Colonic mucosa (tissue), 4 donors: ENCODE measurements around the gene CA5B. TPM values are rescaled to one million over a fixed set of nuclear protein-coding genes. Genes with fewer than 3 reads are reported as not detected.

Experiments used
- DNase-seq: peaks from one replicate; pipeline ENCODE4 v3.0.0-alpha.2; 2020
- H3K27ac ChIP-seq: fragments of 200-600 bp; one replicate; pipeline ENCODE4 v1.8.0; 2021
- H3K27me3 ChIP-seq: fragments of 200-600 bp; one replicate; pipeline ENCODE4 v1.8.0; 2021
- H3K36me3 ChIP-seq: fragments of 200-600 bp; one replicate; pipeline ENCODE4 v1.8.0; 2021
- H3K4me1 ChIP-seq: fragments of 200-600 bp; one replicate; pipeline ENCODE4 v1.8.0; 2021; ENCODE audit warnings: mild to moderate bottlenecking
- H3K4me3 ChIP-seq: fragments of 200-600 bp; one replicate; pipeline ENCODE4 v1.8.0; 2021
- H3K9ac ChIP-seq, 2 donors: one replicate each; pipeline ENCODE4 v1.7.0; 2013; ENCODE audit warnings: control low read depth in 2 of 2, low read depth in 2 of 2, low read length in 2 of 2
- H3K9me3 ChIP-seq: fragments of 200-600 bp; one replicate; pipeline ENCODE4 v1.8.0; 2021
- intact Hi-C: fragments of 100-400 bp; cut with DNase I; formaldehyde crosslinking; loops from one replicate; pipeline ENCODE4 v1.14.1; 2022
- total RNA-seq, 2 donors: library from RNA; stranded (reverse); fragmentation: NEBNext Ultra II Directional in 1 of 2; extraction: Animal tissue kit (Norgen Biotek cat#: 25700) in 1 of 2; gene quantifications; one replicate each; pipeline ENCODE4 v1.2.1, GENCODE V29; 2021
- TF ChIP-seq, protein P1 (sequence below): fragments of 200-600 bp; IDR thresholded peaks from one replicate; pipeline ENCODE4 v1.8.0; 2022; ENCODE audit warnings: antibody characterized with exemption, mild to moderate bottlenecking
- donor health status: healthy.
- donor health status: DM: no; HTN: no; CAD: no.
- donor health status: DM: no; HTN: no; CAD: no.

The CA5B gene
- total RNA-seq, 2 donors from 2014 or later = 5.2 to 5.7 TPM

DNA sequence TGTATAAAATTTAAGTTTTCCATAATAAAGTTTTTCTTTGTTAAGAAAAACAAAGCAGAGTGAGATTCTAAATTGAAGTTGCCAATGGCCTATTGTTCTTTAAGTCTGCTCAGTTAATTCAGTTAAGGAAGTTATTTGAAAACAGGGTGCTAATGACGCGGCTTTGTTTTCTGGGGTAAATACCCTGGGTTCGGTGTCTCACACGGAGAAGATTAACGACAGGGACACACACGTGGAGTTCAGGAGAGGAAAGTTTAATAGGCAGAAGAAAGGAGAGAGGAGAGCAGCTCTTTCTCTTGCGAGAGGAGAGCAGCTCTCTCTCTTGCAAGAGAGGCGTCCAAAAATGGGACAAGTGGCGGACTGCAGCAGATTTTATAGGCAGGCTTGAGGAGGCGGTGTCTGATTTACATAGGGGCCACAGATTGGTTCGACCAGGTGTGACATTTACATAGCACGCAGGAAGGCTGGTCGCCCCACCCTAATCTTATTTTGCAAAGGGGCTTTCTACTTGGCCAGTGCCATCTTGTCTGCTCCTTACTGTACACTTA, 9.6 kb downstream of the CA5B start:
- no peaks in the 10 kb centered on the region for H3K4me1 ChIP-seq
- intact Hi-C loops = no loop called here
- no peak overlapping the region for H3K4me3 ChIP-seq
- no peak overlapping the region for H3K9ac ChIP-seq
- DNase-seq = no peak
- TF ChIP-seq, protein P1, sequence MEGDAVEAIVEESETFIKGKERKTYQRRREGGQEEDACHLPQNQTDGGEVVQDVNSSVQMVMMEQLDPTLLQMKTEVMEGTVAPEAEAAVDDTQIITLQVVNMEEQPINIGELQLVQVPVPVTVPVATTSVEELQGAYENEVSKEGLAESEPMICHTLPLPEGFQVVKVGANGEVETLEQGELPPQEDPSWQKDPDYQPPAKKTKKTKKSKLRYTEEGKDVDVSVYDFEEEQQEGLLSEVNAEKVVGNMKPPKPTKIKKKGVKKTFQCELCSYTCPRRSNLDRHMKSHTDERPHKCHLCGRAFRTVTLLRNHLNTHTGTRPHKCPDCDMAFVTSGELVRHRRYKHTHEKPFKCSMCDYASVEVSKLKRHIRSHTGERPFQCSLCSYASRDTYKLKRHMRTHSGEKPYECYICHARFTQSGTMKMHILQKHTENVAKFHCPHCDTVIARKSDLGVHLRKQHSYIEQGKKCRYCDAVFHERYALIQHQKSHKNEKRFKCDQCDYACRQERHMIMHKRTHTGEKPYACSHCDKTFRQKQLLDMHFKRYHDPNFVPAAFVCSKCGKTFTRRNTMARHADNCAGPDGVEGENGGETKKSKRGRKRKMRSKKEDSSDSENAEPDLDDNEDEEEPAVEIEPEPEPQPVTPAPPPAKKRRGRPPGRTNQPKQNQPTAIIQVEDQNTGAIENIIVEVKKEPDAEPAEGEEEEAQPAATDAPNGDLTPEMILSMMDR = no peak
- no peaks in the 10 kb centered on the region for H3K9me3 ChIP-seq
- H3K27ac ChIP-seq = no peak overlapping the region
- H3K27me3 ChIP-seq = no peaks in the 10 kb centered on the region
- no peaks in the 10 kb centered on the region for H3K36me3 ChIP-seq

DNA sequence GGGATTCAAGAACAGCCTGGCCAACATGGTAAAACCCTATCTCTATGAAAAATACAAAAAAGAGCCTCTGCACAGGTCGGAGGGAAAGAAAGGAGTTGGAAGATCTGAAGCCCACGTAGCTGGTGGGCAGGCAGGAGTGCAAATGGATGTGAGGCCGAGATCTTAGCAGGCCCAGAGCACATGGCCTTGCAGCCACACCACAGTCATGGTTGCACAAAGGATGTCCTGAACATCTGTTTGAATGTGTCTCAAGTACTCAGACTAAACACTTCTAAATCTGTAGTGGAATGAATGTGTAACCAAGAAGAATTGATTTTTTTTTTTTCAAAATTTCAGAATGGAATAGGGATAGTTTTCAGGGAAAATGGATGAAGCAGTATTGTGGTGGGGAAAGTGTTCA, 10.8 kb downstream of the CA5B start:
- no peaks in the 10 kb centered on the region for H3K4me1 ChIP-seq
- no peak overlapping the region for H3K27ac ChIP-seq
- TF ChIP-seq, protein P1 = no peak
- H3K27me3 ChIP-seq = no peaks in the 10 kb centered on the region
- DNase-seq = no peak
- H3K4me3 ChIP-seq = no peak overlapping the region
- H3K36me3 ChIP-seq = no peaks in the 10 kb centered on the region
- intact Hi-C loops = no loop called here
- no peaks in the 10 kb centered on the region for H3K9me3 ChIP-seq
- no peak overlapping the region for H3K9ac ChIP-seq

DNA sequence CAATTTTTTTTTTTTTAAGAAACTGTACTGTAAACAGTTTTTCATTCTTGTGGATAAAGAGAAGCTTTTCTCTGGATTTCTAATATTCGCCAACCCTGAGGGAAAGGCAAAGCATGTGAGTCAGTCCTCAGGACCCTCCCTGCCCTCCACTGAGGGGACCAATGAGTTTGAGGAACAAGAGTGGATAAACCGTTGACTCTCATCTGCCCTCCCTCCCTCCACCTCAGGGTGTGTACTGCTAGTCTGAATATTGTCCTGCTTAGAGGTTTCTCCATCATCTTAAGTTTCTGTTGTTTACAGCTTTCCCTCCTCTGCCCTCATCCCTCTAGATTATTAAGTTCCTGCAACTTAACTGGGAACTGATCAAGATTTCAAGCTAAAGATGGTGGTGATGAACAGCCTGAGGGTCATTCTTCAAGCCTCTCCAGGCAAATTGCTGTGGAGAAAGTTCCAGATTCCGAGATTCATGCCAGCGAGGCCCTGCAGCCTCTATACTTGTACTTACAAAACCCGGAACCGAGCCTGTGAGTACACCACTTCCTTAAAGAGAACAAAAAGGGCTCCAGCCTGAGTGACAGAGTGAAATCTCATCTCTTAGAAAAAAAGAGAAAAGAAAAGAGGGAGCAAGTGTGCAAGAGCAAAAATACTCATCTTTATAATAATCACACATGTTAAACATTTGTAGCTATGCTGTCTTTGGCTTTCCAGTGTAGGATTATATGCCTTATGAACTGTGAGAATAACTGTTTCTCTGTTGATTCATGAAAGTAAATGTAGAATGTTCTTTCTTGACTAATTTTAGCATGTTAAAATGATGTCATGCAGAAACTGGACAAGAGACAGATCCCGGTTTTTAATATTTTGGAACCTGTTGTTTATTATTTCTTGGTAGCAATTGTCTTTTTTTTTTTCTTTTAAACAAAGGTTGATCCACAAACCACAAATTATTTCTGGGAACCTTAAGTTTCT, 11.9 kb downstream of the CA5B start:
- H3K27ac ChIP-seq = peak overlapping the region; percentile 42
- no peaks in the 10 kb centered on the region for H3K27me3 ChIP-seq
- intact Hi-C loops = no loop called here
- TF ChIP-seq, protein P1 = no peak
- no peaks in the 10 kb centered on the region for H3K9me3 ChIP-seq
- DNase-seq = peak; percentile 38
- H3K4me3 ChIP-seq = no peak overlapping the region
- no peak overlapping the region for H3K9ac ChIP-seq
- no peaks in the 10 kb centered on the region for H3K36me3 ChIP-seq
- H3K4me1 ChIP-seq = no peaks in the 10 kb centered on the region

DNA sequence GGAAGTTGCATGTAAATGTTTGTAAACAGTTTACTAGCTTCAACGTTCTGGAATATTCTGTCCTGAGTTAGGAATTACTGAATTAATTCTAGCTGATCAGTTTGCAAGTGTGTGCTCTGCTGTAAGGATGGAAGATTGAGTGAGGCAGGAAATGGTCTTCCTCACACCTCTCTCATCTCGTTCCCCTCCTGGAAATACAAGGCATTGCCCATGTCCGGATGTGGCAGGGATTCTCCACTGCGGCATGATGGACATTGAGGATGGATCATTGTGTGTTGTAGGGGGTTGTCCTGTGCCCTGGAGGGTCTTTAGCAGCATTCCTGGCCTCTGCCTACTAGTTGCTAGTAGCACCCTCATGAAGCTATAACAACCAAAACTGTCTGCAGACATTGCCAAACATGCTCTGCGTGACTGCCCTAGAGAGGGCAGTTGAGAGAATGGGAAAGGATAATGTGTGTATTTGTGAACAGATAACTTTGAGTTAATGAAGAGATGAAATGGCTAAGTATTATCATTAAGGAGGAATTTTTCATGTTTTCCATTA, 12.6 kb downstream of the CA5B start:
- H3K27me3 ChIP-seq = no peaks in the 10 kb centered on the region
- H3K36me3 ChIP-seq = no peaks in the 10 kb centered on the region
- no peak overlapping the region for H3K9ac ChIP-seq
- H3K9me3 ChIP-seq = no peaks in the 10 kb centered on the region
- no peak overlapping the region for H3K4me3 ChIP-seq
- H3K27ac ChIP-seq = peak overlapping the region; percentile 31
- no peak for DNase-seq
- TF ChIP-seq, protein P1 = no peak
- intact Hi-C loops = no loop called here
- no peaks in the 10 kb centered on the region for H3K4me1 ChIP-seq

DNA sequence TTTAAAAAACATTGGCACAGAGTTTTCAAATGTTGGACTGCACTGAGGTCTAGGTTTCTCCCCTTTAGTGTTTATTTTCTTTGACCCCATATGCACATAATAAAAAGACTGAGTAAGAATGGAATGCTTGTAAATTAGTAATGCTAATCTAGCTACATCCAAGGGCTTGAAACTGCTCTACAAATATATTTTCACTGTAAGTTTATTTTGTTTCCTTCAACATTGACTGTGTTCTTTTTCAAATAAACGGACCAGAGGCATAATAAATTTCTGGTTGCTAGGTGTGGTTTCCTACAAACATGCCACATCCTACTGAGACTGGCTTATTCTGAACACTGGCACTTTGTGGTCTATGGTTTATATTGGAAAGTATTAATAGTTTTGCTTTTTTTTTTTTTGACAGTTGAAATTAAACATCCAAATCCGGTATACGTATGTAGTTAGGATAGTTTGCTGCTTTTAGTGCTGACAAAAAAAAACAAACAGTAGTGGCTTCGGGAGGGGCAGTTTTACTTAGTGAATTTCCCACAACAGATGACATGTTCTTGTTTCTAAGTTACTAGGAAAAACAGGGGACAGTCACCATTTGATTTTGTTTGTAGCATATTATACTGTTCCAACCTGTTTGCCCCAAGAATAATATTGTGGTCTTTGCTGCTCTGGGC, 13.2 kb downstream of the CA5B start:
- intact Hi-C loops = no loop called here

More for the DNA sequence above, 13.2 kb downstream of the CA5B start:
- Histone ChIP-seq H3K27me3 (no peaks in the 10 kb centered on the region), H3K27ac (peak overlapping the region; percentile 31), H3K4me1 (no peaks in the 10 kb centered on the region), H3K9me3 (no peaks in the 10 kb centered on the region), H3K36me3 (no peaks in the 10 kb centered on the region), H3K9ac (no peak overlapping the region), H3K4me3 (no peak overlapping the region)
- TF ChIP-seq, protein P1 = no peak
- DNase-seq = no peak
